Testis (tissue), 3 donors: ENCODE data around the gene SSNA1. TPM values are rescaled to one million over a fixed set of nuclear protein-coding genes. Genes with fewer than 3 reads are reported as not detected.

Source experiments
- DNase-seq: peaks from one replicate; pipeline ENCODE4 v3.0.0-alpha.2; 2019
- H3K27ac ChIP-seq, 2 donors: fragments of 200-600 bp; sonication (generic); one replicate each; pipeline ENCODE4 v1.5.1; 2019
- H3K27me3 ChIP-seq: fragments of 200-600 bp; sonication (generic); one replicate; pipeline ENCODE4 v1.5.1; 2019
- H3K36me3 ChIP-seq: fragments of 200-600 bp; sonication (generic); one replicate; pipeline ENCODE4 v1.5.1; 2017; ENCODE audit warnings: low read depth; ENCODE audit errors: missing control alignments
- H3K4me1 ChIP-seq: fragments of 200-600 bp; sonication (generic); one replicate; pipeline ENCODE4 v1.5.1; 2019
- H3K4me3 ChIP-seq, 2 donors: fragments of 200-600 bp; sonication (generic); one replicate each; pipeline ENCODE4 v1.5.1; 2017 to 2019
- H3K9me3 ChIP-seq: fragments of 200-600 bp; sonication (generic); one replicate; pipeline ENCODE4 v1.5.1; 2017
- POLR2A ChIP-seq: fragments of 450-650 bp; IDR thresholded peaks from one replicate; pipeline ENCODE4 v1.6.1; 2017; ENCODE audit warnings: antibody characterized with exemption, mild to moderate bottlenecking, moderate library complexity
- WGBS, 2 donors: methylation state at CpG; one replicate each; pipeline ENCODE4 v1.1.5; 2018; 5-methylcytosine and 5-hydroxymethylcytosine counted together
- intact Hi-C: fragments of 100-400 bp; cut with DNase I; formaldehyde crosslinking; loops from one replicate; pipeline ENCODE4 v1.15.1; 2023; ENCODE audit warnings: low total_unique reads
- polyA plus RNA-seq: library from polyadenylated mRNA; stranded (reverse); fragments of 350-450 nt; fragmentation: Illumina TruSeq; extraction: RNeasy Lipid Tissue Mini Kit (QIAGEN cat#74804); gene quantifications from one replicate; pipeline ENCODE4 v1.2.3, GENCODE V29; 2014; ENCODE audit warnings: low read depth, low replicate concordance; ENCODE audit not compliant: insufficient read depth
- total RNA-seq, 2 donors: library from RNA; depleted of rRNA; stranded (reverse); fragments of >200 nt; gene quantifications; one replicate each; pipeline ENCODE4 v1.2.3, GENCODE V29; 2016
- TF ChIP-seq, protein P1 (sequence below), 3 experiments: fragments of 450-650 bp in 2 of 3; fragments of 200-600 bp in 1 of 3; sonication (generic) in 1 of 3; IDR thresholded peaks; one replicate each; pipeline ENCODE4 v1.5.1; 2016 to 2019; ENCODE audit warnings: antibody characterized with exemption in 3 of 3, mild to moderate bottlenecking in 2 of 3, moderate library complexity in 1 of 3

Gene SSNA1
- total and polyA plus RNA-seq, 3 donors from 2014 or later, result 134 to 211 (median 137) TPM

DNA sequence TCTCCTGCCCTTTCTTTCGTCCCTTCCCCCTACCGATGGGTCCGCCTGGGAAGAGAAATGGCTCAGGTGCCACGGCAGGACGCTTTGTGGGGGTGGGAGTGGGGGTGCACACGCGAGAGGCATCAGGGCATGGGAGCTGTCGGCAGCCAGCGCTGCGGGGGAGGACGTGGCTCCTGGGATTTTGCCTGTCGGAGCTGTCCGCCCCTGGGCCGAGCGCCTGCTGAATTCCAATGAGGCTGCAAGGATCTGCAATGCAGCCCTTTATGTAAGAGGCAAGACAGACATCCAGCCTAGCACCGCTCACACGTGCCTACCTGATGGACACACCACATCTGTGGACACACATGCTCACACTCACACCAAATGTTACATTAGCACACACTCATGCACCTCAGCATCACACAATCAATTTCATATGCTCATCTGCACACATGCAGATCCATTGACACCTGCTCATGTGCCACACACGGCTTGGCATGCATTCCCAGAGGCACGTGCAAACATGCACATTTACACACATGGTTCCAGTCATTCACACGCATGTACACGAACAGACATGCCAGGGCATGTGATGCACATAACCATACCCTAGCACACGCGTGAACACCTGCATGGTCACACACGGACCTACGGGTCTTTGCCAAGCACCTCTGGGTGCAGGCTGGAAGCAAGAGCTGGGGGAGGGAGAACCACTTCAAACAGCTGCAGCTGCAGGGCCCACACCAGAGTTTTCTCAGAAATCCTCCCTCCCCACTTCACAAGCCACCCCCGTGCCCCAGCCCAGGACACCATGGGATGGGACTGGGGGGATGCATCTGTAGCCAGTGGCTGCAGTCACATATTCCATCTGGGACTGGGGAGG is 48.1 kb upstream of the SSNA1 start:
- Histone ChIP-seq H3K27me3 (no peaks in the 10 kb centered on the region), H3K4me1 (no peaks in the 10 kb centered on the region)
- intact Hi-C loops, result no loop called here

DNA sequence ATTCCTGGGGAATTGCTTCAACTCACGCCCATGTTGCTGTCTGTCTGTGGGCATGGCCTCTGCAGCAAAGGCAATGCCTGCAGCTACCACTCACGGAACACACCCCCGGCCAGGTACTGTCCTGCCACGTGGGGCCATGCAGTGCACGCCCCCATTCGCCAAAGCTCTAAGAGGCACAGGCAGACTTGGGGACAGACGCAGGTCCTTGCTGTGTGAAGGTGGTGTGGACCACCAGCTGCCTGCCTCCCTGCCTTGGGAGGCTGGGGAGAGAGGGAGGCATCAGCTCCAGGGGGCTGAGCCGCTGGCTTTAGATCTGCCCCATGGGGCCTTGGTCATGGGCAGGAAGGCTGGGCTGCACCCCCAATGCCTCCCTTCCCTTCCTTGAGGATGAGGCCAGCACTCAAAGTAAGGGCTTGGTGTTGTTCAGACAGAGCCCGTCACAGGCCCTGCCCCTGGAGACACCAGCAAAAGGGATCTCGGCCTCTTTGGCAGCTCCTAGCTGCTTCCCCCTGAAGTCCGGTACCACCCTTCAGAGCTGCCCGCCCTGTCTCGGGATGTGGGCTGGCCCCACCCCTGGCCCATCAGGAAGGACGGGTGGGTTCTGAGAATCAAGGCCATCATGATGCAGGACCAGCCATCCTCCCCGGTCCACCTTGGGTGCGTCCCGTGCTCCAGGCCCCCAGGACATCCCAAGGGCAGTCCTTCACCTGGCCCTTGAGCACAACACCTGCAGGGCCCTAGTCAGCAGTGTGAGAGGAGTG is 47.2 kb upstream of the SSNA1 start:
- TF ChIP-seq POLR2A, result no peak
- TF ChIP-seq, protein P1, sequence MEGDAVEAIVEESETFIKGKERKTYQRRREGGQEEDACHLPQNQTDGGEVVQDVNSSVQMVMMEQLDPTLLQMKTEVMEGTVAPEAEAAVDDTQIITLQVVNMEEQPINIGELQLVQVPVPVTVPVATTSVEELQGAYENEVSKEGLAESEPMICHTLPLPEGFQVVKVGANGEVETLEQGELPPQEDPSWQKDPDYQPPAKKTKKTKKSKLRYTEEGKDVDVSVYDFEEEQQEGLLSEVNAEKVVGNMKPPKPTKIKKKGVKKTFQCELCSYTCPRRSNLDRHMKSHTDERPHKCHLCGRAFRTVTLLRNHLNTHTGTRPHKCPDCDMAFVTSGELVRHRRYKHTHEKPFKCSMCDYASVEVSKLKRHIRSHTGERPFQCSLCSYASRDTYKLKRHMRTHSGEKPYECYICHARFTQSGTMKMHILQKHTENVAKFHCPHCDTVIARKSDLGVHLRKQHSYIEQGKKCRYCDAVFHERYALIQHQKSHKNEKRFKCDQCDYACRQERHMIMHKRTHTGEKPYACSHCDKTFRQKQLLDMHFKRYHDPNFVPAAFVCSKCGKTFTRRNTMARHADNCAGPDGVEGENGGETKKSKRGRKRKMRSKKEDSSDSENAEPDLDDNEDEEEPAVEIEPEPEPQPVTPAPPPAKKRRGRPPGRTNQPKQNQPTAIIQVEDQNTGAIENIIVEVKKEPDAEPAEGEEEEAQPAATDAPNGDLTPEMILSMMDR (IDR thresholded peaks at IDR 0.05), result no peak
- intact Hi-C loops, result no loop called here
- Histone ChIP-seq H3K4me1 (no peaks in the 10 kb centered on the region), H3K4me3 (no peak overlapping the region), H3K27ac (no peak overlapping the region), H3K27me3 (no peaks in the 10 kb centered on the region), H3K9me3 (no peaks in the 10 kb centered on the region), H3K36me3 (no peaks in the 10 kb centered on the region)
- 80 to 84% methylated on average over 12 to 17 of the region's 17 CpGs for WGBS, 2 donors
- no peak for DNase-seq

More for the DNA sequence above, 48.1 kb upstream of the SSNA1 start:
- no peak for DNase-seq
- H3K27ac ChIP-seq, result no peak overlapping the region
- no peak for TF ChIP-seq POLR2A
- TF ChIP-seq, protein P1 (IDR thresholded peaks at IDR 0.05), result no peak
- H3K4me3 ChIP-seq, result no peak overlapping the region
- no peaks in the 10 kb centered on the region for H3K9me3 ChIP-seq
- WGBS, 2 donors, result 49 to 63% methylated on average over 11 to 25 of the region's 26 CpGs
- no peaks in the 10 kb centered on the region for H3K36me3 ChIP-seq

DNA sequence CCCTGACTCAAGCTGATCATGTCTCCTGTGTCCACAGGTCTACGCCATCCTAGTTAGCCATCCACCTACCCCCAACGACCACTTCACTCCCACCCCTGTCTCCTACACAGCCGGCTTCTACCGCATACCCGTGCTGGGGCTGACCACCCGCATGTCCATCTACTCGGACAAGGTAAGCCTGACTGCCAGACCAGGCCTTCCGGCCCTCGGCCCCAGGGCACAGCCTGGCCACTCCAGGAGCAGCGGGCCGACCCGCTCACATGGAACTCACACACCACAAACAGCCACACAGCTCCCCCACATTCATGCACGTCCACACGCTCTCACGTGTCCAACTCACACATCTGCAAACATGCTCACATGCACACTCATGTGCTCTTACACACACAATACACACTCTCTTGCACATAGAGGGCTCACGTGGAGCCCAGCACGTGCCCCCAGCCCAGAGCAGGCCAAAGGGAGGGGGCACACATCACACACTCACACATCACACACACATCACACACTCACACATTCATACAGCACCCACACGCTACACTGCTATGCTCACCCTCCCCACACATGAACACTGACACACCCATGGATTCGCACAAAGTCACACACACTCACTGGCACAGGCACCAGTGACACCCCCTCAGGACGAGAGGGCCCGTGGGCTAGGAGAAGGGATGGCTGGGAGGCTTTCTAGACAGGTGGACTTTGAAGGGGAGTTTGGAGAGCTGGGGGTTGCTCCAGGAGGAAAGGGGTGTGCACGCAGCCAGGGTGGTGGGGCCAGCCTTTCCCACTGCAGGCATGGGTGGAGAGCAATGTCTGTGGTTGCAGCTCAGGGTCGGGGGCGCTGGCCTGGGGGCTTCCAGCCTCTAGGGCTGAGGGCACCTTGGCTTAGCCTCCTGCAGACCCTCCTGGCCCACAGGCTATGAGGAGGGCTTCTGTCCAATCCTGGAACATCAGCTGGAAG is 46.2 kb upstream of the SSNA1 start:
- Histone ChIP-seq H3K9me3 (no peaks in the 10 kb centered on the region), H3K4me3 (no peak overlapping the region), H3K27me3 (no peaks in the 10 kb centered on the region), H3K4me1 (no peaks in the 10 kb centered on the region), H3K36me3 (no peaks in the 10 kb centered on the region), H3K27ac (no peak overlapping the region)
- intact Hi-C loops, result no loop called here
- no peak for DNase-seq
- TF ChIP-seq, protein P1 (IDR thresholded peaks at IDR 0.05), result no peak
- no peak for TF ChIP-seq POLR2A
- WGBS, 2 donors, result 74 to 81% methylated on average over 22 to 24 of the region's 24 CpGs

DNA sequence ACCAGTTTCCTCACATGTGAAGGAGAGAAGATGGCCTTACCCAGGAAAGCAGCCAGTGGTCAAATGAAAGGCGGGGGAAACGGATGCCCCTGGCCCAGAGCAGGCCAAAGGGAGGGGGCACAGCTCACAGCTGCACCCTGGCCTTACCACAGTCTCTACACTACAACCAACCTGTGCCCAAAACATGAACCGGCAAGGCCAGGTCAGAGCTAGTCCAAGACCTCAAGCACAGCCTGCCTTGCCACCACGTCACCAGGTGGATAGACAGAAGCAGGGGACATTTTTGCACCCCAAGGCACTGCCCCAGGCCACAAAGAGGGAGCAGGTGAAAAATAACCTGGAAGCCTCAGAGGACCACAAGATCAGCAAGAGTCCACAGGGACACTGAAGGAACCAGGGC is 45.0 kb upstream of the SSNA1 start:
- Histone ChIP-seq H3K4me3 (no peak overlapping the region), H3K27me3 (no peaks in the 10 kb centered on the region), H3K27ac (no peak overlapping the region), H3K36me3 (no peaks in the 10 kb centered on the region), H3K4me1 (no peaks in the 10 kb centered on the region), H3K9me3 (no peaks in the 10 kb centered on the region)
- WGBS, 2 donors, result 65 to 78% methylated on average over 4 of the region's 4 CpGs
- DNase-seq, result no peak
- TF ChIP-seq, protein P1 (IDR thresholded peaks at IDR 0.05), result no peak
- TF ChIP-seq POLR2A, result no peak
- intact Hi-C loops, result no loop called here
